Stimulated activated CD4-positive, alpha-beta T cell treated with anti-CD3 and anti-CD28 coated beads, TNF-alpha, amount 100 ng/mL, for 1 hour (primary cell): ENCODE data around the gene ARRB1.

Source experiments
- DNase-seq, 3 donors: peaks; one replicate each; pipeline ENCODE4 v3.0.0-alpha.2; 2020; ENCODE audit warnings: low read depth in 3 of 3, low spot score in 1 of 3

The ARRB1 gene

GRCh38 chr11:75262961-75263852 lies 88.3 kb downstream of the ARRB1 start:
- DNase-seq, result no peak

DNA sequence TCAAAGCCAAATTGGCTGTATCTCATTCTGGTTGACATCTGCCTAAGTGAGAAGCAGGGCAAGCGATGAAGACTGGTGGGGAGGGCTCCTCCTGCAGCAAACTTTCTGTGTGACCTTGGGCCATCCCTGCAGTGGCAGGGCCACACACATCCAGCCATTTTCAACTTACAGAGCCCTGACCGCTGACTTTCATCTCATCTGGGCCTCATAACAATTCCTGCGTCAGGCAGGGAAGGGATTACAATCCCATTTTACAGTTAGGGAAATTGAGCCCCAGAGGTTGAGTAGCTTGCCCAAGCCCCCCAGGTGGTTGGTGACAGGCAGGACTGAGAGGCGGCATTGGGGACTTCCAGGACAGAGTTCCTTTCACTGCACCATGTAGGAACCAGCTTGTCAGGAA lies 89.0 kb downstream of the ARRB1 start:
- no peak for DNase-seq

GRCh38 chr11:75261902-75262361 lies 89.5 kb downstream of the ARRB1 start:
- no peak for DNase-seq

DNA sequence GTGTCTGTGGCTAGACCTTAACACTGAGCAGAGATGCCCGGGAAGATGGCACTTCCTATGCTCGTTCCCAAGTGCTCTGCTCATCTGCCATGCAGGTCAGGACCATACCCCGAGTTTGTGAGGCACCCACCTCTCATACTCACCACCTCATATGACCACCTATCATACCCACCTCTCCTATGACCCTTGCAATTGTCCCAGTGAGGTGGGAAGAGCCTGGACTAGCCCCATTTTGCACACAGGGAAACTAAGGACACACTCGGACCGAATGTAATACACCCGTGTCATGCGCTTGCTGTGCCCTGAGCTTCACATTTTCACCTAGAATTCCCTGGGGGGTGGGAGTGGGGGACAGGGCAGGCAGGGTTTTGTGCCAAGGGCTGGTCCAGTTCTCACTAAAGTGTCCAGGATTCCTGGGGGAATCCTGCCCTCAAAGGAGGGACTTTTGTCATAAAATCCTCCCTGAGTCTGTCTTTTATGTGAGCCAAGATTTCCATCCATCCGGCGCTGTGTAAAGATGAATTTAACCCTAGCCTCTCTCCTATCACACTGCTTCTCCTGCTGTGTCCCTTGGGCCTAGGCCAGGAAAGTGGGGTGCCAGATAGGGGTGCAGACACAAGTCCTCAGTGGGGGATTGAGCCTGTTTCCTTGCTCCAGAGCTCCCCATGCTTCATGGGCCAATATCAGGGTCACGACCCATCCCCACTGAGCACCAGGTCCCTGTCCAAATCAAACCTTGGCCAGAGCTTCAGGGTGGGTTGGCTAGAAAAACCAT lies 90.9 kb downstream of the ARRB1 start:
- no peak for DNase-seq

DNA sequence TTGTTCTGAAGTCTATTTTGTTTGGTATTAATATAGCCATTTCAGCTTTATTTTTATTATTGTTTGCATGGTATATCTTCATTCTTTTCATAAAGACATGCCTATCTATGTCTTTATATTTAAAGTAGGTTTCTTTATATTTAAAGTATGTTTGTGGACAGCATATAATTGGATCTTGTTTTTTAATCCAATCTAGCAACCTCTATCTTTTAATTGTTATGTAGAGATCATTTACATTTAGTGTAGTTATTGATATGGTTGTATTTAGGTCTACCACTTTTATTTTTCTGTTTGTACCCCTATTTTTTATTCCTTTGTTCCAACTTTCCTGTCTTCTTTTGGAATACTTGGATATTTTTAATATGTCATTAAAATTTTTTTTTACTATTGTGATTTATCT lies 97.1 kb downstream of the ARRB1 start:
- no peak for DNase-seq

- DNase-seq, result no peak
Measured at GRCh38 chr11:75249704-75250103, 101.8 kb downstream of the ARRB1 start.

GRCh38 chr11:75248924-75249256 lies 102.6 kb downstream of the ARRB1 start:
- DNase-seq, result no peak

DNA sequence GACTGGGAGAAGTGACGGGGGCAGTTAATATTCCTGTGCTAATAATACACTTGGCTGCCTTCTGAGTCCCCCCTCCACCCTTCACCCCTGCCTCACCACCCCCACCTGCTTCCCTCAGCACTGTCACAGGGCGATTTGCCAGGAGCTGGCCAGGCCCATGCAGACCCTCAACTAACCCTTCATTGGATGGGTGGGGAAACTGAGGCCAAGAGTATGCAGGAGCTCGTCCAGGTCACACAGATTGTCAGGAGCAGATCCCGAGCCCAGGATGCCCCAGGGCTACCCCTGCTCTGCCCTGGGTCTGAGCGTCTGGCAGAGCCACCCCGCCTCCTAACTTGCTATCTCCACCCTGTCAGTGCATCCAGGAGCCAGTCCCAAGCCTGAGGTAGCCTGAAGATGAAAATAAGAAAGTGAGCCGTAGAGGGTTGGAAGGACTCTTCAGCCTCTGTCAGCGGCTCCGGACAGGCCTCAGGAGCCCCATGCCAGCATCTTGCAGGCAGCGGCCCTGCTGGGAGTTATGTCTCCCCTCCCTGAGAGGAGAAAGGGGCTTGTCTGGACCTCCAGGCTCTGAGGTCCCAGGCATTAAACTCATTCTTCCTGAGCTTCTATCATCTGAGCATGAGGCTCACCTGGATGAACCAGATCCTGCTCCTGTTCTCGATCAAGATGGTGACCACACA lies 104.7 kb downstream of the ARRB1 start:
- DNase-seq, result no peak

GRCh38 chr11:75246006-75246670 lies 105.3 kb downstream of the ARRB1 start:
- DNase-seq, result no peak

DNA sequence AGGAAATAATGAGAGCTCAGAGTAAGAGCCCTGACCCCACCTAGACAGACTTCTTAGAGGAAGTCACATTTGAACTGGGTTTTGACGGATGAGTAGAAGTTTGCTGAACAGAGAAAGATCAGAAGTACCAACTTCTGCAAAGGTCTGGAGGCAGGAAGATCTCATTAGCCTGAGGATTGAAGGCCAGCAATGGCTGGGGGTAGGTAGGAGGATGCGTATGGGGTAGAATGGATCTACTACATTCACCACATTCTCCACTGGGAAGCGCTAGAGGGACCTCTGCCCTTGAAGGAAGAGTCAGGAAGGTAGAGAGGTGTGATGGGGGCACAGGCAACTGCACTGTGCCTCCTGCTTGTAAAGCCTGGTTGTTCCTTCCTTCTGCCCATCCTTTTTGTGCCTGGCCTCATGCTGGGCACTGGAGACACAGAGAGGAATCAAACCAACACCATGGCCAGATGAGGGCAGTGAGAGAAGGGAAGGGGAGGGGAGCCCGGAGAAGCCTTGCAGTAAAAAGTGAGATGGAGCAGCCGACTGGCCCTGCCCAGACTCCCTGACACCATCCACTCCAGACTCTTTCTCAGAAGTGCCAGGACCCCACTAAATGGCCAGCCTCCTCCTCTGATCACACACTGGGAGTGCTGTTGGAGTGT lies 106.0 kb downstream of the ARRB1 start:
- no peak for DNase-seq

GRCh38 chr11:75244052-75244814 lies 107.2 kb downstream of the ARRB1 start:
- DNase-seq, result no peak

DNA sequence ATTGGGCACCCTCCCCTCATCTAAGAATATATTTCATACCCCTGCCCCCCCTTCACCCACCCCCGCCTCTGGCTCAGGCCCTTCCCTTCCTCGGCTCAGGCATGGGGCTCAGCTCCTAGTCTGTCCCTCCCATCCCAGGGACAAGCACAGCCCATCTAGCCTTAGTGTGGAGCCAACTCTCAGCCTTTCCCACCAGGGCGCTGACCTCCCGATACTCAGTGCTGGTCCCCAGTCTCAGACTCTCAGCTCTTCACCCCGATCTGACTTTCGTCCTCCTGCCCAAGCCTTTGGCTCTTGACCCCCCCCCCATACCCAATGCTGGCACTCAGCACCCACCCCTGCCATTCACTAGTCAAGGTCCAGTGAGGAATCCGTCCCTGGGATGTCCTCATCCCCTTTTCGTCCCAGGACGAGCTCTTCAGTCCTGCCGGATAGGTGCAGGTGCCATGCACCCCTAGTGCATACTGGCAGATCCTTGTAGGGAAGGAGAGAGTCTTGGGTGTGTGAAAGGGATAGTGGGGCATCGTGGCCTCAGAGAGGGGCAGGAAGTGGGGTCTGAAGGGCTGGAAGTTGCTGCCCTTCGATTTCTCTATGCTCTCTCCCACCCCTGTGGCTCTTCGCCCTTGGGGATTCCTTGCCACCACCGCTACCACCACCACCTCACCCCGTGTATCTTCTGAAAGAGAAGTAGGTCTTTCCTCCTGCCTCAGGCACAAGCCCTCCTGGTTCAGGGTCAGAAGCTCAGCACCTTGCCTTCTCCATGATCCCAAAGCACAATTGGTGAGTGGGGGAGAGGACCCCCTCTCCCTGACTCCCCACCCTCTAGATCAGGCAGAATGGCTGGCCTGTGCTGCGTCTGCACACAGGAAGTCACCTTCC lies 108.5 kb downstream of the ARRB1 start:
- no peak for DNase-seq

GRCh38 chr11:75241906-75242644 lies 109.4 kb downstream of the ARRB1 start:
- no peak for DNase-seq

GRCh38 chr11:75241036-75241905 lies 110.2 kb downstream of the ARRB1 start:
- DNase-seq, result peak; percentile 59 to 86 (median 78)

DNA sequence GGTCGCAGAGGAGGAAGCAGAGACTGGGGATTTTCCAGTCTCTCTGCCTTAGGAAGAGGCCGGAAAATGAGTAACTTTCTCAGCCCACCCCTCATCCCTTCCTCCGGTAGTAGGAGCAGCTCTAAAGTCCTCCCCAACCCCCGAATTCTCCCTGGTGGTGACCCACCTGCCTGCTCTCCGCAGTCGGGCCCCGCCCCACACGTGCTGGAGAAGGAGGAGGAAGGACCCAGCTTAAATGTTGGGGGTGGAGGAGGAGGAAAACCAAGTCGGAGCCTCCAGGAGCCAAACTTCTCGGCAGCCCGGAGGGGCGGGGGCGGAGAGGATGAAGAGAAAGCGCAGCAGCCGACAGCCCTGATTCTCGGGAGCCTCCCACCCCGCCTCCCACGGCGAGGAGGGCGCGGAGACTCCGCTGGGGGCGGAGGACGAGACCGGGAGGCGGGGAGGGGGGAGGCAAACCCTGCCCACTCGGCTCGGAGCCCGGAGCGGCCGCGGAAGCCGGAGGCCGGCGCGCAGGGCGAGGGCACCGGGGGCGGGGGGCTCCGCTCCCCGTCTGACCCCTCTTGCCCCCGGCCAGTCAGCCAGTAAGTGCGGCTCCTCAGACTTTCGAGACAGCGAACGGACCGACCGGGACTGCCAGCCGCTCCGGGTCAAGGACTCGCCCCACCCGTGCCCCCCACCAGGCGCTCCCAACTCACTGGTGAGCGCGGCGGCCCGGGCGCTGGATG lies 111.0 kb downstream of the ARRB1 start, which contains the start of gene TPBGL:
TPBGL (plus strand) TSS at position 464 of the 725 bp plus-strand sequence. CDS start 276 bp downstream, outside the sequence.
- DNase-seq, result no peak

- DNase-seq, result no peak
Measured at GRCh38 chr11:75239531-75240290, 111.8 kb downstream of the ARRB1 start.
